Tibial nerve (tissue), 4 donors: ENCODE data around the gene MAP2K6.

Source experiments
- EP300 ChIP-seq, 2 donors: sonication (generic); formaldehyde crosslinking; IDR thresholded peaks; one replicate each; pipeline ENCODE4 v1.6.1; 2017; ENCODE audit warnings: antibody characterized with exemption in 2 of 2, mild to moderate bottlenecking in 1 of 2
- POLR2A ChIP-seq, 2 donors: fragments of 450-650 bp; IDR thresholded peaks; one replicate each; pipeline ENCODE4 v1.6.1; 2017; ENCODE audit warnings: antibody characterized with exemption in 2 of 2, mild to moderate bottlenecking in 2 of 2, moderate library complexity in 2 of 2
- TF ChIP-seq, protein P1 (sequence below), 5 experiments: fragments of 200-600 bp in 3 of 5; fragments of 450-650 bp in 2 of 5; sonication (generic) in 3 of 5; IDR thresholded peaks; one replicate each; pipeline ENCODE4 v1.5.1; 2016 to 2019; ENCODE audit warnings: antibody characterized with exemption in 5 of 5, mild to moderate bottlenecking in 3 of 5, moderate library complexity in 2 of 5

DNA sequence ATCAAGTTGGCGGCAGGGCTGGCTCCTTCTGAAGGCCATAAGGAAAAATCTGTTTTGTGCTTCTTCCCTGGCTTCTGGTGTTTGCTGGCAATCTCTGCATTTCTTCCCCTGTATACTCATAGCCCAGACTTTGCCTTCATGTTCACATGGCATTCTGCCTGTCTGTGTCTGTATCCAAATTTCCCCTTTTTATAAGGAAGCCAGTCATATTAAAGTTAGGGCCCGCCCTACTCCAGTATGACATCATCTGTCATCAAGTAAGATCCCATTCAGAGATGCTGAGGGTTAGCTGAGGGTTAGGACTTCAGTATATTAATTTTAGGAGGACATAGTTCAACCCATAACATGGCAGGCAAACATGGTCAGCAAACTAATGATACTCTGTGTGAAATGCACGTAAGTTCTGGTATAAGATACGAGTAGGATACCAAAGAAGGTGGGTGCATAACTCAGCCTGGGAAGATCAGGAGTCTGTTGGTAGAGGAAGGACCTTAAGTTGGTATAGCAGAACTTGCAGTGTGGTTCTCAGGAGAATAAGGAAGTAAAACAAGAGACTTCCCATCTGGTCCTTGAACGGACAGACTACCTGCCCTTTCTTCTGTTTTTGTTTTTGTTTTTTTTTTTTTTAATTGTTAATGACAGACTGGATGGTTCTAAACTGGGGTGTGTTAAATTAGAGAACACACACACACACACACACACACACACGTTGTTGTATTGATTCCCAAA, 13.9 kb downstream of the MAP2K6 start:
- no peak for TF ChIP-seq POLR2A (IDR thresholded peaks at IDR 0.05)
- TF ChIP-seq, protein P1, sequence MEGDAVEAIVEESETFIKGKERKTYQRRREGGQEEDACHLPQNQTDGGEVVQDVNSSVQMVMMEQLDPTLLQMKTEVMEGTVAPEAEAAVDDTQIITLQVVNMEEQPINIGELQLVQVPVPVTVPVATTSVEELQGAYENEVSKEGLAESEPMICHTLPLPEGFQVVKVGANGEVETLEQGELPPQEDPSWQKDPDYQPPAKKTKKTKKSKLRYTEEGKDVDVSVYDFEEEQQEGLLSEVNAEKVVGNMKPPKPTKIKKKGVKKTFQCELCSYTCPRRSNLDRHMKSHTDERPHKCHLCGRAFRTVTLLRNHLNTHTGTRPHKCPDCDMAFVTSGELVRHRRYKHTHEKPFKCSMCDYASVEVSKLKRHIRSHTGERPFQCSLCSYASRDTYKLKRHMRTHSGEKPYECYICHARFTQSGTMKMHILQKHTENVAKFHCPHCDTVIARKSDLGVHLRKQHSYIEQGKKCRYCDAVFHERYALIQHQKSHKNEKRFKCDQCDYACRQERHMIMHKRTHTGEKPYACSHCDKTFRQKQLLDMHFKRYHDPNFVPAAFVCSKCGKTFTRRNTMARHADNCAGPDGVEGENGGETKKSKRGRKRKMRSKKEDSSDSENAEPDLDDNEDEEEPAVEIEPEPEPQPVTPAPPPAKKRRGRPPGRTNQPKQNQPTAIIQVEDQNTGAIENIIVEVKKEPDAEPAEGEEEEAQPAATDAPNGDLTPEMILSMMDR (IDR thresholded peaks at IDR 0.05) = no peak
- no peak for TF ChIP-seq EP300 (IDR thresholded peaks at IDR 0.05)
